Esophagus squamous epithelium (tissue), 5 donors: ENCODE results near the gene COX6B1. TPM values are rescaled to one million over a fixed set of nuclear protein-coding genes. Genes with fewer than 3 reads are reported as not detected.

Experiments
- DNase-seq: peaks from one replicate; lab custom pipeline; 2025; lab: John Stamatoyannopoulos, UW
- H3K27ac ChIP-seq, 4 donors: fragments of 200-600 bp; sonication (generic); one replicate each; pipeline ENCODE4 v1.5.1; 2016 to 2019; ENCODE audit warnings: mild to moderate bottlenecking in 1 of 4
- H3K27me3 ChIP-seq, 4 donors: fragments of 200-600 bp; sonication (generic); 1 replicate in 3 of 4; 2 replicates in 1 of 4; pipeline versions ENCODE4 v1.5.1 to v1.6.0; 2017 to 2021; ENCODE audit warnings: antibody characterized with exemption in 1 of 4
- H3K36me3 ChIP-seq, 3 donors: fragments of 200-600 bp; sonication (generic); one replicate each; pipeline ENCODE4 v1.5.1; 2016 to 2019
- H3K4me1 ChIP-seq, 3 donors: fragments of 200-600 bp; sonication (generic); one replicate each; pipeline ENCODE4 v1.5.1; 2017 to 2019
- H3K4me3 ChIP-seq, 4 donors: fragments of 200-600 bp; sonication (generic); 1 replicate in 3 of 4; 2 replicates in 1 of 4; pipeline ENCODE4 v1.5.1; 2016 to 2019; ENCODE audit warnings: mild to moderate bottlenecking in 2 of 4, moderate library complexity in 1 of 4
- H3K9me3 ChIP-seq, 3 donors: fragments of 200-600 bp; sonication (generic); one replicate each; pipeline ENCODE4 v1.5.1; 2016 to 2019
- CTCF ChIP-seq, 6 experiments: fragments of 450-650 bp in 4 of 6; fragments of 200-600 bp in 2 of 6; sonication (generic) in 2 of 6; IDR thresholded peaks; one replicate each; pipeline ENCODE4 v1.5.1; 2016 to 2019; ENCODE audit warnings: antibody characterized with exemption in 6 of 6, mild to moderate bottlenecking in 4 of 6, moderate library complexity in 4 of 6
- POLR2A ChIP-seq, 4 donors: fragments of 450-650 bp; IDR thresholded peaks; one replicate each; pipeline ENCODE4 v1.6.1; 2017; ENCODE audit warnings: antibody characterized with exemption in 4 of 4, mild to moderate bottlenecking in 4 of 4, moderate library complexity in 3 of 4
- WGBS, 2 donors: methylation state at CpG; one replicate each; pipeline ENCODE4 v1.1.5; 2018; 5-methylcytosine and 5-hydroxymethylcytosine counted together
- intact Hi-C: fragments of 100-400 bp; cut with DNase I; formaldehyde crosslinking; loops from one replicate; pipeline ENCODE4 v1.15.0; 2022
- total RNA-seq, 4 donors: library from RNA; depleted of rRNA; stranded (reverse); fragments of >200 nt; gene quantifications; one replicate each; pipeline ENCODE4 v1.1.0, GENCODE V29; 2016
- donor health status: DM: yes; HTN: yes; CAD: no.

Gene COX6B1
- total RNA-seq, 4 donors from 2014 or later: 582 to 942 (median 761) TPM

GRCh38 chr19:35615036-35615435, 33.1 kb upstream of the COX6B1 start:
- no peaks in the 10 kb centered on the region for H3K9me3 ChIP-seq
- intact Hi-C loops: no loop called here
- no peak for TF ChIP-seq CTCF (IDR thresholded peaks at IDR 0.05)
- no peak for TF ChIP-seq POLR2A (IDR thresholded peaks at IDR 0.05)
- no peaks in the 10 kb centered on the region for H3K27me3 ChIP-seq
- DNase-seq: no peak
- H3K4me1 ChIP-seq: peaks cover 3 to 18% (median 9%) of the 10 kb centered on the region in 3 donors
- peaks cover 0 to 50% (median 5%) of the 10 kb centered on the region in 3 donors for H3K36me3 ChIP-seq
- WGBS, 2 donors: 98% methylated on average over 14 of the region's 17 CpGs; no CpG with 5 or more reads in 1 of the 2 donors
- no peak overlapping the region for H3K27ac ChIP-seq
- H3K4me3 ChIP-seq: no peak overlapping the region

- Histone ChIP-seq H3K4me3 (no peak overlapping the region), H3K27ac (no peak overlapping the region), H3K36me3 (peaks cover 0 to 66% (median 5%) of the 10 kb centered on the region in 3 donors), H3K4me1 (peaks cover 0 to under 1% (median 0%) of the 10 kb centered on the region in 3 donors), H3K27me3 (no peaks in the 10 kb centered on the region), H3K9me3 (no peaks in the 10 kb centered on the region)
- DNase-seq: no peak
- TF ChIP-seq POLR2A (IDR thresholded peaks at IDR 0.05): no peak
- TF ChIP-seq CTCF (IDR thresholded peaks at IDR 0.05): no peak
- WGBS, 2 donors: 87% methylated on average over 3 of the region's 7 CpGs; no CpG with 5 or more reads in 1 of the 2 donors
- intact Hi-C loops: no loop called here
Observed at GRCh38 chr19:35618857-35619256, 29.3 kb upstream of the COX6B1 start.

DNA sequence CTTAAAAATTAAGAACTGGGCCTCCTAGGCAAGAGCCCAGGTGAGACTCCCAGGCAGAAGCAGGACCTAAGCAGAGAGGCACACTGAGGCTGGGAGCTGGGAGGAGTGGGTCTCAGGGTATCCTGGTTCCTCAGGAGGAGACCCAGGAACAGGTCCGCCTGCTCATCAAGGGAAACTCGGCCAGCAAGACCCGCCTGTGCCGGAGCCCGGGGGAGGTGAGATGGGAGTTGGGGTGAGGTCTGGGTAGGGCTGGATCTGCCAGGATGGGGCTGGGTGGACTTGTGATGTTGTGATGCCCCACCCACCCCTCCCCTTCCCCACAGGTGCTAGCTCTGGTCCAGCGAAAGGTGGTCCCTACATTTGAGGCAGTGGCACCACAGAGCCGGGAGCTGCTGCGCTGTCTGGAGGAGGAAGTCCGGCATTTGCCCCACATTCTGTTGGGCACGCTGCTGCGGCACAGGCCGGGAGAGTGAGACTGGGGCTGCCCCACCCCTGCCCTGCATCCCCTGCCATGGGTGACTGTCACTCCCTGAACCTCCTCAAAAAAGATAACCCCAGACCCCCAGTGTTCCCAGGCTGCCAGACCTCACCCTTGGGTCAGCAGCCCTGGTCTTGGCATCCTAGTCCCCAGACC, 28.7 kb upstream of the COX6B1 start:
- Histone ChIP-seq H3K4me3 (no peak overlapping the region), H3K9me3 (no peaks in the 10 kb centered on the region), H3K27me3 (no peaks in the 10 kb centered on the region), H3K27ac (no peak overlapping the region), H3K36me3 (peaks cover 0 to 66% (median 5%) of the 10 kb centered on the region in 3 donors), H3K4me1 (no peaks in the 10 kb centered on the region)
- intact Hi-C loops: no loop called here
- TF ChIP-seq CTCF (IDR thresholded peaks at IDR 0.05) (no peak), POLR2A (IDR thresholded peaks at IDR 0.05) (no peak)
- WGBS, 2 donors: 93 to 100% methylated on average over 7 to 11 of the region's 12 CpGs
- DNase-seq: no peak

DNA sequence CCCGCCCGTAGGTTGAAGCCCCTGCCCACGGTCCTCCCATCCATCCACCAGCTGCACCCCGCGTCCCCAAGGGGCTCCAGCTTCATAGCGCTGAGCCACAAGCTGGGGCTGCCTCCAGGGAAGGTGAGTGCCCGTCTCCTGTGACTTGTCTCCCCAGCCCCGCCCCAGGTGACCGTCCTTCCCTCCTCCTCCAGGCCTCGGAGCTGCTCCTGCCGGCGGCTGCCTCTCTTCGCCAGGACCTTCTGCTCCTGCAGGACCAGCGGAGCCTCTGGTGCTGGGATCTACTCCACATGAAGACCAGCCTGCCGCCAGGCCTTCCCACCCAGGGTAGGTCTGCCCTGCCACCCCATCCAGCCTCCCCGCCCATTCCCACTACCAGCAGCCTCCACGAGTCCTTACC, 28.1 kb upstream of the COX6B1 start:
- H3K4me3 ChIP-seq: no peak overlapping the region
- intact Hi-C loops: no loop called here
- H3K4me1 ChIP-seq: no peaks in the 10 kb centered on the region
- WGBS, 2 donors: 96 to 97% methylated on average over 4 to 12 of the region's 17 CpGs
- no peaks in the 10 kb centered on the region for H3K9me3 ChIP-seq
- H3K36me3 ChIP-seq: peaks cover 0 to 63% (median 4%) of the 10 kb centered on the region in 3 donors
- DNase-seq: no peak
- no peak overlapping the region for H3K27ac ChIP-seq
- no peaks in the 10 kb centered on the region for H3K27me3 ChIP-seq
- TF ChIP-seq POLR2A (IDR thresholded peaks at IDR 0.05) (no peak), CTCF (IDR thresholded peaks at IDR 0.05) (no peak)

DNA sequence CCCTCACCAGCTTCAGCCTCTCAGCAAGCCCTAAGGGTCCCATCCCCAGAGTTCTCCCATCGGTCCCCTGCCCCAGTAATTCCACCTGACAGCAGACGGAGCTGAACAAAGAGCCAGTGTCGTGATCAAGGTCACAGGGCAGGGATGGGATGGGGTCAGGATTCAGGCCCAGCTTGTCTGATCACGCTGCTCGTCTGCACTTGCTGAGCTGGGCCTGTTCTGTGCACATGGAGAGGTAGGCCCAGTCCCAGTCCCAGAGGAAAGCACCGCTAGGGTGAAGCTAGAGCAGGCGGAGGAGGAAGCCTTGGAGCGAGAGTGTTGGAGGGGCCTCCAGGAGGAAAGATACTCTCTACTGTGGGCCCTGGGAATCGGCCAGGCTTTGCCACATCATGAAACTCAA, 26.4 kb upstream of the COX6B1 start:
- Histone ChIP-seq H3K4me1 (no peaks in the 10 kb centered on the region), H3K27ac (no peak overlapping the region), H3K9me3 (no peaks in the 10 kb centered on the region), H3K4me3 (no peak overlapping the region), H3K36me3 (peaks cover 0 to 47% (median 0%) of the 10 kb centered on the region in 3 donors), H3K27me3 (no peaks in the 10 kb centered on the region)
- DNase-seq: no peak
- intact Hi-C loops: no loop called here
- TF ChIP-seq POLR2A (IDR thresholded peaks at IDR 0.05) (no peak), CTCF (IDR thresholded peaks at IDR 0.05) (no peak)
- 93% methylated on average over 2 of the region's 9 CpGs; no CpG with 5 or more reads in 1 of the 2 donors for WGBS, 2 donors
